ENCODE results near the gene CCDC137. TPM values are rescaled to one million over a fixed set of nuclear protein-coding genes. Genes with fewer than 3 reads are reported as not detected.

The CCDC137 gene
- total RNA-seq, 1 donor from 2014 or later = 12.8 TPM

- Histone ChIP-seq H3K36me3 (no peaks in the 10 kb centered on the region), H3K27ac (no peak overlapping the region), H3K4me1 (peaks cover 33% of the 10 kb centered on the region), H3K27me3 (ENCODE audit: low read depth) (no peaks in the 10 kb centered on the region), H3K9me3 (no peaks in the 10 kb centered on the region), H3K4me3 (peak overlapping the region; percentile 86)
- DNase-seq (no peak), ATAC-seq (no peak)
- intact Hi-C loops (cut with DNase I) = no loop called here
- no peak for TF ChIP-seq CTCF (IDR thresholded peaks at IDR 0.05)
Observed at GRCh38 chr17:81713004-81713555, 46.5 kb downstream of the CCDC137 start.

GRCh38 chr17:81713556-81714411, 47.2 kb downstream of the CCDC137 start:
- ATAC-seq (no peak), DNase-seq (no peak)
- Histone ChIP-seq H3K4me1 (peaks cover 33% of the 10 kb centered on the region), H3K27ac (no peak overlapping the region), H3K36me3 (no peaks in the 10 kb centered on the region), H3K4me3 (peak overlapping the region; percentile 86), H3K27me3 (ENCODE audit: low read depth) (no peaks in the 10 kb centered on the region), H3K9me3 (no peaks in the 10 kb centered on the region)
- no peak for TF ChIP-seq CTCF (IDR thresholded peaks at IDR 0.05)
- intact Hi-C loops (cut with DNase I) = no loop called here

GRCh38 chr17:81714412-81715106, 48.0 kb downstream of the CCDC137 start:
- intact Hi-C loops (cut with DNase I) = no loop called here
- ATAC-seq (no peak), DNase-seq (no peak)
- no peak for TF ChIP-seq CTCF (IDR thresholded peaks at IDR 0.05)
- Histone ChIP-seq H3K27ac (no peak overlapping the region), H3K36me3 (no peaks in the 10 kb centered on the region), H3K9me3 (no peaks in the 10 kb centered on the region), H3K4me3 (no peak overlapping the region), H3K4me1 (peaks cover 33% of the 10 kb centered on the region), H3K27me3 (ENCODE audit: low read depth) (no peaks in the 10 kb centered on the region)

- TF ChIP-seq CTCF (IDR thresholded peaks at IDR 0.05) = no peak
- no peaks in the 10 kb centered on the region for H3K36me3 ChIP-seq
- ATAC-seq (no peak), DNase-seq (no peak)
- H3K27me3 ChIP-seq (ENCODE audit: low read depth) = no peaks in the 10 kb centered on the region
- H3K9me3 ChIP-seq = no peaks in the 10 kb centered on the region
- peaks cover 31% of the 10 kb centered on the region for H3K4me1 ChIP-seq
- H3K4me3 ChIP-seq = no peak overlapping the region
- no peak overlapping the region for H3K27ac ChIP-seq
- intact Hi-C loops (cut with DNase I) = no loop called here
Observed at GRCh38 chr17:81715107-81715871, 48.8 kb downstream of the CCDC137 start.

Data from lower lobe of right lung (tissue), 2 donors.